ENCODE results near the gene AQP6. TPM values are rescaled to one million over a fixed set of nuclear protein-coding genes. Genes with fewer than 3 reads are reported as not detected.

The AQP6 gene
- total and polyA plus RNA-seq, 2 donors (not counting 3 experiments of a cell fraction or from before 2014, with no cell fraction given), result 0.04 TPM; not detected in 1

DNA sequence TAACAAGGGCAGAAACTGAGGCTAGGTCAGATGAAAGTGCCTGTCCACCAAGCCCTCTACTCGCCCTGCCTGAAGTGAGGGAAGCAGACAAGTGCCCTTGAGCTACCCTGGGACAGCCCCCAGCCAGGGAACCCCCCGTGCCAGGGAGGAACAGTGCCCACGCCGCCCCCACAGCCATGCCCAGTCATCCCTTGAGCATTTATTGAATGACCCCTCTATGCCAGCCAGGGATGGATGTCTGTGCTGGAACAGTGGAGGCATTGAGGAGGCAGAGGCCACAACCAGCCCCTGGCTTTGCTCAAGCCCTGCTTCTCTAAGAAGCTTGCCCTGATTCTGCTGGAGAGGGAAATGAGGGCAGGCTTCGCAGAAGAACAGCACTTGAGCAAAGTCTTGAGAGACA is 3.7 kb upstream of the AQP6 start:
- ChIA-PET POLR2A (interaction anchor here (0.5 kb wide), 1 partner anchor 157 kb away, joined by 4 read pairs; no protein-coding TSS in a partner anchor), CTCF (interaction anchor here (1.2 to 11.4 kb wide), 9 partner anchors 12 to 116 kb away, joined by 4 to 317 read pairs (median 112); partner anchors contain the start of genes ASIC1 and SMARCD1)
- dilution Hi-C loops (cut with MboI; ENCODE audit: extremely low pct_ligation_motif_present, low sequenced_read_pairs), result loop anchor here (25.0 kb wide), 1 partner anchor 93 kb away; the partner anchor contains the start of gene ASIC1
- H2AFZ ChIP-seq (ENCODE audit: low read depth, low read length), result no peak overlapping the region
- BruUV-seq (replicated peaks), result no TSS peak
- DNase-seq (ENCODE audit: low read depth, low spot score), result no peak
- no peak overlapping the region for H3K27ac ChIP-seq (ENCODE audit: insufficient read depth, low read depth, low read length)
- no peaks in the 10 kb centered on the region for H3K79me2 ChIP-seq (ENCODE audit: control insufficient read depth, insufficient read depth, low read length)
- TF ChIP-seq POLR2AphosphoS5 (IDR thresholded peaks at IDR 0.05; ENCODE audit: insufficient read depth, low read depth, low read length) (no peak), EZH2 (IDR thresholded peaks at IDR 0.05; ENCODE audit: borderline replicate concordance, low read depth, low read length, severe bottlenecking) (no peak), POLR2A (IDR thresholded peaks at IDR 0.05; ENCODE audit: low read depth, low read length) (no peak), MYC (IDR thresholded peaks at IDR 0.05; ENCODE audit: low read depth, low read length) (no peak), JUN (IDR thresholded peaks at IDR 0.05; ENCODE audit: borderline replicate concordance, insufficient read depth, insufficient read length, low read depth) (no peak), GATA2 (IDR thresholded peaks at IDR 0.05; ENCODE audit: insufficient read depth, insufficient read length, low read depth, low read length) (no peak), FOS (IDR thresholded peaks at IDR 0.05; ENCODE audit: borderline replicate concordance, insufficient read depth, low read length) (no peak)
- TF ChIP-seq, protein P1, sequence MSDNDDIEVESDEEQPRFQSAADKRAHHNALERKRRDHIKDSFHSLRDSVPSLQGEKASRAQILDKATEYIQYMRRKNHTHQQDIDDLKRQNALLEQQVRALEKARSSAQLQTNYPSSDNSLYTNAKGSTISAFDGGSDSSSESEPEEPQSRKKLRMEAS (IDR thresholded peaks at IDR 0.05; ENCODE audit: insufficient read depth, insufficient read length), result no peak
- TF ChIP-seq, protein P2, sequence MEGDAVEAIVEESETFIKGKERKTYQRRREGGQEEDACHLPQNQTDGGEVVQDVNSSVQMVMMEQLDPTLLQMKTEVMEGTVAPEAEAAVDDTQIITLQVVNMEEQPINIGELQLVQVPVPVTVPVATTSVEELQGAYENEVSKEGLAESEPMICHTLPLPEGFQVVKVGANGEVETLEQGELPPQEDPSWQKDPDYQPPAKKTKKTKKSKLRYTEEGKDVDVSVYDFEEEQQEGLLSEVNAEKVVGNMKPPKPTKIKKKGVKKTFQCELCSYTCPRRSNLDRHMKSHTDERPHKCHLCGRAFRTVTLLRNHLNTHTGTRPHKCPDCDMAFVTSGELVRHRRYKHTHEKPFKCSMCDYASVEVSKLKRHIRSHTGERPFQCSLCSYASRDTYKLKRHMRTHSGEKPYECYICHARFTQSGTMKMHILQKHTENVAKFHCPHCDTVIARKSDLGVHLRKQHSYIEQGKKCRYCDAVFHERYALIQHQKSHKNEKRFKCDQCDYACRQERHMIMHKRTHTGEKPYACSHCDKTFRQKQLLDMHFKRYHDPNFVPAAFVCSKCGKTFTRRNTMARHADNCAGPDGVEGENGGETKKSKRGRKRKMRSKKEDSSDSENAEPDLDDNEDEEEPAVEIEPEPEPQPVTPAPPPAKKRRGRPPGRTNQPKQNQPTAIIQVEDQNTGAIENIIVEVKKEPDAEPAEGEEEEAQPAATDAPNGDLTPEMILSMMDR (IDR thresholded peaks at IDR 0.05; ENCODE audit: extremely low read depth in 1 of 2, insufficient read depth in 1 of 2, low read depth in 1 of 2, low read length in 2 of 2), result no peak
- H3K4me3 ChIP-seq (replicated peaks in 1 of 3; ENCODE audit: insufficient read depth in 1 of 3, low read depth in 1 of 3, low read length in 3 of 3), result no peak overlapping the region
- intact Hi-C loops (cut with micrococcal nuclease), result loop anchor here (5.0 kb wide), 1 partner anchor 208 kb away; no protein-coding TSS in a partner anchor
- no peaks in the 10 kb centered on the region for H4K20me1 ChIP-seq (replicated peaks; ENCODE audit: control insufficient read depth, extremely low read depth, insufficient read depth, low read length)
- no peaks in the 10 kb centered on the region for H3K9me1 ChIP-seq (replicated peaks; ENCODE audit: control insufficient read depth, extremely low read depth, insufficient read depth, low read length)
- H3K4me1 ChIP-seq (ENCODE audit: control insufficient read depth, extremely low read depth, insufficient read depth, low read length), result peaks cover 4% of the 10 kb centered on the region
- H3K9ac ChIP-seq (replicated peaks; ENCODE audit: extremely low read depth, insufficient read depth, low read length), result no peak overlapping the region
- peaks cover 16 to 18% of the 10 kb centered on the region in 2 experiments for H3K27me3 ChIP-seq (ENCODE audit: control insufficient read depth in 2 of 2, insufficient read depth in 2 of 2, low read length in 2 of 2)
- no peaks in the 10 kb centered on the region for H3K36me3 ChIP-seq (ENCODE audit: control insufficient read depth in 2 of 2, extremely low read depth in 1 of 2, insufficient read depth in 2 of 2, low read length in 2 of 2)
- no peaks in the 10 kb centered on the region for H3K9me3 ChIP-seq (replicated peaks; ENCODE audit: control insufficient read depth, insufficient read depth, low read length)
- H3K4me2 ChIP-seq (ENCODE audit: insufficient read depth, low read length), result no peak overlapping the region
- no peak for FAIRE-seq

Measured in endothelial cell of umbilical vein (primary cell).